ENCODE measurements around the gene RASL10B.

The RASL10B gene

DNA sequence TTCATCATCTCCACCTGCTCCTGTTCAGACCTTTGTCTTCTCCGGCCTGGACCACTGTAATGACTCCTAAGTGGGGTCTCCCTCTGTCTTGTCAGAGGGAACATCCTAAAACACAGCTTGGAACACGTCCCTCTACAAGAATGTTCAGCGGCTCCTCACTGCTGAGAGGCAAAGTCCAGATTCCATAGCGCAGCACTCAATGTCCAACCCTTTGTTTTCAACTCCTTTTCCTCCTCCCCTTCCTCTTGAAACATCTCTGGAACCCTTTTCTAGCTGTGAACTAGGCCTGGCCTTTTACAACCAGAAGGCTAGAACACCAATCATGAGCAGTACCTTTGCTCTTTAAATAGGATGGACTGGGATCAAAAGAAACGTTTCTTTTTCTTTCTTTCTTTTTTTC is 30.2 kb downstream of the RASL10B start:
- DNase-seq (ENCODE audit: low read depth, low spot score) = no peak
- Histone ChIP-seq H3K9ac (ENCODE audit: insufficient read length) (no peak overlapping the region), H3K36me3 (ENCODE audit: insufficient read depth, low read length) (no peaks in the 10 kb centered on the region), H3K9me3 (ENCODE audit: low read depth, low read length) (no peaks in the 10 kb centered on the region), H3K4me3 (no peak overlapping the region), H3K27ac (no peak overlapping the region)
- TF ChIP-seq POLR2AphosphoS5 (IDR thresholded peaks at IDR 0.05; ENCODE audit: borderline replicate concordance, low read depth, low read length) (no peak), EZH2 (IDR thresholded peaks at IDR 0.05) (no peak)

- TF ChIP-seq POLR2AphosphoS5 (IDR thresholded peaks at IDR 0.05; ENCODE audit: borderline replicate concordance, low read depth, low read length) (no peak), EZH2 (IDR thresholded peaks at IDR 0.05) (no peak), FOXP2 (optimal IDR thresholded peaks at IDR 0.05; ENCODE audit: control extremely low read depth, extremely low read length, insufficient read depth) (no peak)
- no peaks in the 10 kb centered on the region for H3K9me3 ChIP-seq (ENCODE audit: low read depth, low read length)
- no peaks in the 10 kb centered on the region for H3K36me3 ChIP-seq (ENCODE audit: insufficient read depth, low read length)
- no peak for DNase-seq (ENCODE audit: low read depth, low spot score)
- H3K9ac ChIP-seq (ENCODE audit: insufficient read length) = no peak overlapping the region
- H3K4me3 ChIP-seq = peak overlapping the region; percentile 79
- no peak overlapping the region for H3K27ac ChIP-seq
These were observed 32.3 kb downstream of the RASL10B start for GRCh38 chr17:35763767-35764122.

DNA sequence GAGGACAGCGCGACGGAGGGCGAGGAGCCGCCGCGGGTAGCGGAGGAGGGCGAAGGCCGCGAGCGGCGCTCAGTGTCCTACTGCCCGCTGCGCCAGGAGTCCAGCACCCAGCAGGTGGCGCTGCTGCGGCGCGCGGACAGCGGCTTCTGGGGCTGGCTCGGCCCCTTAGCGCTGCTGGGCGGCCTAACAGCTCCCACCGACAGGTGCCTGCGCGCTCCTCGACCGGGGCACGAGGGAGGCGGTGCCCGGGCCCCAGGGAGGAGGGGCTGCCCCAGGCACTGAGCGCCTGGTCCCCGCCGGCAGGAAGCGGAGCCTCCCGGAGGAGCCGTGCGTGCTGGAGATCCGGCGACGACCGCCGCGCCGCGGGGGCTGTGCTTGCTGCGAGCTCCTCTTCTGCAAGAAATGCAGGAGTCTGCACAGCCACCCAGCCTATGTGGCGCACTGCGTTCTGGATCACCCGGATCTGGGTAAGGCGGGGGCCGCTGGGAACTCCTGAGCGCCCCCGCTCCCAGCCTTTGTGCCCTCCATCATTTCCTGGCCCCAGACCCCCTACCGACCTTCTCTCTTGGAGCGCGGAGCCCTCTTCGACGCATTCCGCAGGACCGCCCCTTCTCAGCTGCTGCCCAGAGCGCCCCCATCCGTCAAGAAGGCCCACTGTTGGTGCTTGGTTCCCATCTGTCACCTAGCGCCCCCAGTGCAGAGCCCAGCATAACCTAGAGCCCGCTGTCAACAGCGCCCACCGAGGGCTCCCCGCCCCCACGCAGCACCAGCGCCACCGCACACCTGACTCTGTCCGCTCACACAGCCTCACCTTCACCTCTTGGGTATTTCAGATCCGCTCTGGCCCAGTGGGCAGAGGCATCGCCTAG is 32.9 kb downstream of the RASL10B start:
- H3K9me3 ChIP-seq (ENCODE audit: low read depth, low read length) = no peaks in the 10 kb centered on the region
- no peak overlapping the region for H3K27ac ChIP-seq
- DNase-seq (ENCODE audit: low read depth, low spot score) = no peak
- no peaks in the 10 kb centered on the region for H3K36me3 ChIP-seq (ENCODE audit: insufficient read depth, low read length)
- H3K9ac ChIP-seq (ENCODE audit: insufficient read length) = no peak overlapping the region
- TF ChIP-seq POLR2AphosphoS5 (IDR thresholded peaks at IDR 0.05; ENCODE audit: borderline replicate concordance, low read depth, low read length) (no peak), FOXP2 (optimal IDR thresholded peaks at IDR 0.05; ENCODE audit: control extremely low read depth, extremely low read length, insufficient read depth) (no peak), EZH2 (IDR thresholded peaks at IDR 0.05) (no peak)
- peak overlapping the region; percentile 79 for H3K4me3 ChIP-seq

DNA sequence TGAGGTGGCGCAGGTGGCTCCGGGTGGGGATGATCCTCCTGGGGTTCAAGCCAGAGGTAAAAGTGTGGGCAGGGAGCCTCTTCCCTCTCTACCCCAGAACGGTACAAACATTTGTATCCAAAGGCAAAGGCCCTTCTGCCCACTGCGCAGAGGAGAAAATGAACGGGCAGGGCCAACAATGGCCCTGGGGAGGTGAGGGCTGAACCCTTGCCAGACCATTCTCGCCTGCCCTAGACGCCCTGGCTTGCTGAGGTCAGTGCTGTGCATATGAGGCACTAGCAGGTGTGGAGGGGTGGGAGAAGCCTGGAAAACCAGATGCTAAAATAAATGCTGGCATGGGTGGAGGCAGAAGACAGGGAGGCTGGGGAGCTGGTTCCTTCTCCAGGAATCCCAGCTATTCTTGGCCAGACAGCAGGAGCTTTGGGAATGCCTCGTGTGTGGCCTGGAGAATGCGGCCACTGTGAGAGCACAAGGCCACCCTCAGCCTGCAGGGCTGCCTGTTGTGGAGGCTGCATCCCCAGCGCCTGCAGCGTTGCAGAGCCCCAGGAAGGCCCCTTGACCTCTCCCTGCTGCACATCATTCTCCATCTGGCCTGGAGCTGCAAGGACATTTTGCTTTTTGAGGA is 33.8 kb downstream of the RASL10B start:
- TF ChIP-seq POLR2AphosphoS5 (IDR thresholded peaks at IDR 0.05; ENCODE audit: borderline replicate concordance, low read depth, low read length) (no peak), EZH2 (IDR thresholded peaks at IDR 0.05) (no peak), FOXP2 (optimal IDR thresholded peaks at IDR 0.05; ENCODE audit: control extremely low read depth, extremely low read length, insufficient read depth) (no peak)
- no peak for DNase-seq (ENCODE audit: low read depth, low spot score)
- Histone ChIP-seq H3K27ac (no peak overlapping the region), H3K9me3 (ENCODE audit: low read depth, low read length) (no peaks in the 10 kb centered on the region), H3K36me3 (ENCODE audit: insufficient read depth, low read length) (no peaks in the 10 kb centered on the region), H3K4me3 (peak overlapping the region; percentile 79), H3K9ac (ENCODE audit: insufficient read length) (no peak overlapping the region)

DNA sequence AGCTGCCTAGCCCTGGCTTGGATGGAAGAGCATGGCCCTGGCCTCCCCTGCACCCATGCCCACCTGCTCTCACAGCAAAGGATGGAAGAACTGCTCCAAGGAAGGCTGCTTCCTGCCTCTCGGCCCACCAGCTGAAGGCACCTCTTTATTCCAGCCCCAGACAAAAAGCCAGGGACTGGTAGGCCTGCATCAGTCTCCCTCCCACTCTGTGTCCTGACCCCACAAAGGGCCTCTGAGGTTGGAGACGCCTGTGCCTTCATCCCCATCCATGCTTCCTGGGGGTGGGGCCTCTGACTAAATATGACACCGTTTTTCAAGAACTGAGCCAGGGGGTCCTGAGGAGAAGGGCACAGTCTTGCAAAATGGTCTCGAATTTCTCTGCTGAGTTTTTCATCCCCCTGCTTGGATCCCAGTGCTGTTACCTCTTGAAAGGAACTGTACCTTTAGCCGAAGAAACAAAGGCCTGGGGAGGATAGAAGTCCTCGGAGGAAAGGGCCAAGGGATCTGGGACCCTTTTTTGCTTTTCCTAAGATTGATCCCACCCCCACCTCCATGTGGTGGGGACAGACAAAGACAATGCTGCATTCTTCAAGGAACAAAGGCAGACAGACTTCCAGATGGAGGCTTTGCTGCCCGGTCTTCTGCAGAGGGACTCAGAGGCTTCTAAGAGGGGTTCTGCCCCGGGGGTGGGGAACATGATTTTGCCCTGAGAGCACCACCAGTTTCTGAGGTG is 34.5 kb downstream of the RASL10B start:
- Histone ChIP-seq H3K36me3 (ENCODE audit: insufficient read depth, low read length) (no peaks in the 10 kb centered on the region), H3K4me3 (no peak overlapping the region), H3K9ac (ENCODE audit: insufficient read length) (no peak overlapping the region), H3K27ac (no peak overlapping the region), H3K9me3 (ENCODE audit: low read depth, low read length) (no peaks in the 10 kb centered on the region)
- TF ChIP-seq EZH2 (IDR thresholded peaks at IDR 0.05) (no peak), POLR2AphosphoS5 (IDR thresholded peaks at IDR 0.05; ENCODE audit: borderline replicate concordance, low read depth, low read length) (no peak), FOXP2 (optimal IDR thresholded peaks at IDR 0.05; ENCODE audit: control extremely low read depth, extremely low read length, insufficient read depth) (no peak)
- DNase-seq (ENCODE audit: low read depth, low spot score) = no peak

GRCh38 chr17:35766489-35766877 is 35.0 kb downstream of the RASL10B start:
- Histone ChIP-seq H3K9ac (ENCODE audit: insufficient read length) (no peak overlapping the region), H3K27ac (no peak overlapping the region), H3K36me3 (ENCODE audit: insufficient read depth, low read length) (no peaks in the 10 kb centered on the region), H3K9me3 (ENCODE audit: low read depth, low read length) (no peaks in the 10 kb centered on the region), H3K4me3 (no peak overlapping the region)
- TF ChIP-seq EZH2 (IDR thresholded peaks at IDR 0.05) = no peak
- no peak for TF ChIP-seq POLR2AphosphoS5 (IDR thresholded peaks at IDR 0.05; ENCODE audit: borderline replicate concordance, low read depth, low read length)
- TF ChIP-seq FOXP2 (optimal IDR thresholded peaks at IDR 0.05; ENCODE audit: control extremely low read depth, extremely low read length, insufficient read depth) = no peak
- DNase-seq (ENCODE audit: low read depth, low spot score) = no peak

- H3K9me3 ChIP-seq (ENCODE audit: low read depth, low read length) = no peaks in the 10 kb centered on the region
- H3K9ac ChIP-seq (ENCODE audit: insufficient read length) = no peak overlapping the region
- no peak overlapping the region for H3K27ac ChIP-seq
- H3K4me3 ChIP-seq = no peak overlapping the region
- no peak for TF ChIP-seq FOXP2 (optimal IDR thresholded peaks at IDR 0.05; ENCODE audit: control extremely low read depth, extremely low read length, insufficient read depth)
- TF ChIP-seq POLR2AphosphoS5 (IDR thresholded peaks at IDR 0.05; ENCODE audit: borderline replicate concordance, low read depth, low read length) = no peak
- no peak for TF ChIP-seq EZH2 (IDR thresholded peaks at IDR 0.05)
- H3K36me3 ChIP-seq (ENCODE audit: insufficient read depth, low read length) = no peaks in the 10 kb centered on the region
- DNase-seq (ENCODE audit: low read depth, low spot score) = no peak
These were observed 35.6 kb downstream of the RASL10B start for GRCh38 chr17:35766903-35767510.

GRCh38 chr17:35768797-35769196 is 37.4 kb downstream of the RASL10B start:
- DNase-seq (ENCODE audit: low read depth, low spot score) = no peak
- H3K4me3 ChIP-seq = no peak overlapping the region
- no peak overlapping the region for H3K27ac ChIP-seq
- no peaks in the 10 kb centered on the region for H3K36me3 ChIP-seq (ENCODE audit: insufficient read depth, low read length)
- H3K9ac ChIP-seq (ENCODE audit: insufficient read length) = no peak overlapping the region
- no peaks in the 10 kb centered on the region for H3K9me3 ChIP-seq (ENCODE audit: low read depth, low read length)
- TF ChIP-seq POLR2AphosphoS5 (IDR thresholded peaks at IDR 0.05; ENCODE audit: borderline replicate concordance, low read depth, low read length) (no peak), FOXP2 (optimal IDR thresholded peaks at IDR 0.05; ENCODE audit: control extremely low read depth, extremely low read length, insufficient read depth) (no peak), EZH2 (IDR thresholded peaks at IDR 0.05) (no peak)

All from SK-N-MC (cell line).